Activated CD8-positive, alpha-beta memory T cell treated with anti-CD3 and anti-CD28 coated beads for 36 hours (primary cell): Measurements from ENCODE around the gene SCYL3. TPM values are rescaled to one million over a fixed set of nuclear protein-coding genes. Genes with fewer than 3 reads are reported as not detected.
"Not testable (repeated sequence)": the region's sequence is repeated elsewhere in the genome, so short reads cannot be mapped to it uniquely, and the experiment has no call there.

Experiments used
- CTCF ChIA-PET: fragments of 350-600 bp; sonication (Branson Sonifier 250); formaldehyde crosslinking; loops from one replicate; lab custom pipeline; 2021; ENCODE audit warnings: antibody characterized with exemption; lab: Charles Lee
- POLR2A ChIA-PET: fragments of 350-600 bp; sonication (Branson Sonifier 250); formaldehyde crosslinking; loops from one replicate; lab custom pipeline; 2021; ENCODE audit warnings: antibody characterized with exemption; lab: Charles Lee
- total RNA-seq, 2 experiments: library from RNA; stranded (reverse); gene quantifications; one replicate each; pipeline ENCODE4 v1.2.3, GENCODE V29; 2021

The SCYL3 gene
- total RNA-seq, 2 experiments from 2014 or later: 9.4 to 10.2 TPM

- ChIA-PET POLR2A (no interaction called here), CTCF (no interaction called here)
Observed at GRCh38 chr1:169877800-169878491, 15.8 kb downstream of the SCYL3 start.

- ChIA-PET CTCF (no interaction called here), POLR2A (no interaction called here)
Observed at GRCh38 chr1:169874229-169874628, 19.5 kb downstream of the SCYL3 start.

GRCh38 chr1:169873582-169874199 is 20.0 kb downstream of the SCYL3 start:
- ChIA-PET CTCF (no interaction called here), POLR2A (no interaction called here)

GRCh38 chr1:169872906-169873305 is 20.8 kb downstream of the SCYL3 start:
- CTCF ChIA-PET: no interaction called here

GRCh38 chr1:169871988-169872387 is 21.7 kb downstream of the SCYL3 start:
- POLR2A ChIA-PET: not testable (repeated sequence)

More at GRCh38 chr1:169872906-169873305, 20.8 kb downstream of the SCYL3 start:
- POLR2A ChIA-PET: no interaction called here

GRCh38 chr1:169869426-169869825 is 24.3 kb downstream of the SCYL3 start:
- POLR2A ChIA-PET: no interaction called here
- CTCF ChIA-PET: no interaction called here

More at GRCh38 chr1:169871988-169872387, 21.7 kb downstream of the SCYL3 start:
- CTCF ChIA-PET: not testable (repeated sequence)

- POLR2A ChIA-PET: no interaction called here
- CTCF ChIA-PET: no interaction called here
Observed at GRCh38 chr1:169868978-169869377, 24.7 kb downstream of the SCYL3 start.

GRCh38 chr1:169867012-169867675 is 26.6 kb downstream of the SCYL3 start:
- CTCF ChIA-PET: no interaction called here
- POLR2A ChIA-PET: no interaction called here

- ChIA-PET POLR2A (no interaction called here), CTCF (no interaction called here)
Observed at GRCh38 chr1:169866577-169866976, 27.1 kb downstream of the SCYL3 start.

GRCh38 chr1:169864531-169864930 is 29.2 kb downstream of the SCYL3 start:
- CTCF ChIA-PET, POLR2A ChIA-PET: not testable (repeated sequence)

- CTCF ChIA-PET: interaction anchor here (0.9 to 1.0 kb wide), 2 partner anchors 30 to 52 kb away, joined by 3 read pairs; no protein-coding TSS in a partner anchor
Observed at GRCh38 chr1:169860750-169861149, 32.9 kb downstream of the SCYL3 start.

GRCh38 chr1:169860187-169860586 is 33.5 kb downstream of the SCYL3 start:
- CTCF ChIA-PET: no interaction called here
- POLR2A ChIA-PET: no interaction called here

More at GRCh38 chr1:169860750-169861149, 32.9 kb downstream of the SCYL3 start:
- POLR2A ChIA-PET: no interaction called here

- POLR2A ChIA-PET: no interaction called here
- CTCF ChIA-PET: no interaction called here
Observed at GRCh38 chr1:169859001-169859400, 34.7 kb downstream of the SCYL3 start.

- CTCF ChIA-PET: no interaction called here
- POLR2A ChIA-PET: no interaction called here
Observed at GRCh38 chr1:169858467-169858866, 35.2 kb downstream of the SCYL3 start.

GRCh38 chr1:169853341-169853740 is 40.4 kb downstream of the SCYL3 start:
- POLR2A ChIA-PET: no interaction called here

GRCh38 chr1:169849346-169850022 is 44.2 kb downstream of the SCYL3 start:
- CTCF ChIA-PET: no interaction called here
- POLR2A ChIA-PET: no interaction called here

More at GRCh38 chr1:169853341-169853740, 40.4 kb downstream of the SCYL3 start:
- CTCF ChIA-PET: no interaction called here

- POLR2A ChIA-PET: no interaction called here
- CTCF ChIA-PET: no interaction called here
Observed at GRCh38 chr1:169848456-169848855, 45.2 kb downstream of the SCYL3 start.

- POLR2A ChIA-PET: no interaction called here
- CTCF ChIA-PET: interaction anchor here (0.6 kb wide), 1 partner anchor 278 kb away, joined by 3 read pairs; no protein-coding TSS in a partner anchor
Observed at GRCh38 chr1:169844941-169845608, 48.6 kb downstream of the SCYL3 start.

- ChIA-PET POLR2A (no interaction called here), CTCF (no interaction called here)
Observed at GRCh38 chr1:169838942-169839341, 54.8 kb downstream of the SCYL3 start.
